Right lobe of liver (tissue), 4 donors: ENCODE measurements around the gene CDC14A.

Experiments
- CTCF ChIP-seq, 4 donors: fragments of 200-600 bp in 3 of 4; fragments of 450-650 bp in 1 of 4; IDR thresholded peaks; one replicate each; pipeline versions ENCODE4 v1.5.1 to v1.8.0; 2016 to 2022; ENCODE audit warnings: antibody characterized with exemption in 4 of 4, mild to moderate bottlenecking in 2 of 4
- POLR2A ChIP-seq: fragments of 450-650 bp; IDR thresholded peaks from one replicate; pipeline ENCODE4 v1.6.1; 2017; ENCODE audit warnings: antibody characterized with exemption, mild to moderate bottlenecking
- donor health status: DM: no; HTN: no; CAD: no.
- donor health status: DM: no; HTN: no; CAD: no.
- donor health status: DM: no; HTN: yes; CAD: no.

GRCh38 chr1:100323419-100324106 is 28.7 kb upstream of the CDC14A start:
- no peak for TF ChIP-seq POLR2A
- TF ChIP-seq CTCF (IDR thresholded peaks at IDR 0.05) = no peak
